Mesothelial cell of epicardium (in vitro differentiated cells): Measurements from ENCODE around the gene ANKRD27. TPM values are rescaled to one million over a fixed set of nuclear protein-coding genes. Genes with fewer than 3 reads are reported as not detected.

Experiments used
- DNase-seq, 2 experiments: peaks; one replicate each; pipeline ENCODE4 v3.0.0; 2021; ENCODE audit warnings: low spot score in 2 of 2; ENCODE audit not compliant: unreplicated experiment in 2 of 2
- H3K27ac Mint-ChIP-seq: 2 replicates; pipeline ENCODE4 v1.8.0; 2021; ENCODE audit warnings: mixed read lengths
- H3K27me3 Mint-ChIP-seq: 2 replicates; pipeline ENCODE4 v1.8.0; 2021; ENCODE audit warnings: low read depth, mixed read lengths
- H3K36me3 Mint-ChIP-seq: 2 replicates; pipeline ENCODE4 v1.8.0; 2021; ENCODE audit warnings: mixed read lengths
- H3K4me1 Mint-ChIP-seq: 2 replicates; pipeline ENCODE4 v1.8.0; 2021; ENCODE audit warnings: mixed read lengths
- H3K4me3 Mint-ChIP-seq: 2 replicates; pipeline ENCODE4 v1.8.0; 2021; ENCODE audit warnings: mild to moderate bottlenecking, moderate library complexity, mixed read lengths
- H3K9me3 Mint-ChIP-seq: 2 replicates; pipeline ENCODE4 v1.8.0; 2021; ENCODE audit warnings: mixed read lengths
- total RNA-seq: library from RNA; stranded (reverse); gene quantifications from 3 replicates; pipeline ENCODE4 v1.2.1, GENCODE V29; 2021
- TF ChIP-seq, protein P1 (sequence below): fragments of 200-600 bp; sonication (generic); IDR thresholded peaks from one replicate; pipeline ENCODE4 v1.5.0; 2021; ENCODE audit warnings: antibody characterized with exemption; ENCODE audit not compliant: unreplicated experiment

ANKRD27 gene
- total RNA-seq, 1 donor from 2014 or later: 31.8 TPM

DNA sequence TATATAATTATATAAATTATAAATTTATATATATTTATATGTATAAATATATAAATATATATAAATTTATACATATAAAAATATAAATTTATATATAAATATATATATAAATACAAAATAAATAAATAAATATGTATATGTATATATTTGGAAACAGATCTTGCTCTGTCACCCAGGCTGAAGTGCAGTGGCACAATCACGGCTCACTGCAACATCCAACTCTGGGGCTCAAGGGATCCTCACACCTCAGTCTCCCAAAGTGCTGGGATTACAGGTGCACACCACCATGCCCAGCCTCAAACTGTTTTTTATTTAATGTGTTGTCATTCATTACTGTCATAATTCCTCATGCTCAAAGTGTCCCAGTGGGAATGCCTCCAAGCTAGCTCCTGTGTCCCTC is 119.2 kb downstream of the ANKRD27 start:
- Mint-ChIP-seq H3K9me3 (no peaks in the 10 kb centered on the region), H3K36me3 (no peaks in the 10 kb centered on the region), H3K27ac (no peak overlapping the region), H3K4me1 (no peaks in the 10 kb centered on the region), H3K4me3 (no peak overlapping the region), H3K27me3 (peaks cover 10% of the 10 kb centered on the region)
- DNase-seq: no peak
- TF ChIP-seq, protein P1, sequence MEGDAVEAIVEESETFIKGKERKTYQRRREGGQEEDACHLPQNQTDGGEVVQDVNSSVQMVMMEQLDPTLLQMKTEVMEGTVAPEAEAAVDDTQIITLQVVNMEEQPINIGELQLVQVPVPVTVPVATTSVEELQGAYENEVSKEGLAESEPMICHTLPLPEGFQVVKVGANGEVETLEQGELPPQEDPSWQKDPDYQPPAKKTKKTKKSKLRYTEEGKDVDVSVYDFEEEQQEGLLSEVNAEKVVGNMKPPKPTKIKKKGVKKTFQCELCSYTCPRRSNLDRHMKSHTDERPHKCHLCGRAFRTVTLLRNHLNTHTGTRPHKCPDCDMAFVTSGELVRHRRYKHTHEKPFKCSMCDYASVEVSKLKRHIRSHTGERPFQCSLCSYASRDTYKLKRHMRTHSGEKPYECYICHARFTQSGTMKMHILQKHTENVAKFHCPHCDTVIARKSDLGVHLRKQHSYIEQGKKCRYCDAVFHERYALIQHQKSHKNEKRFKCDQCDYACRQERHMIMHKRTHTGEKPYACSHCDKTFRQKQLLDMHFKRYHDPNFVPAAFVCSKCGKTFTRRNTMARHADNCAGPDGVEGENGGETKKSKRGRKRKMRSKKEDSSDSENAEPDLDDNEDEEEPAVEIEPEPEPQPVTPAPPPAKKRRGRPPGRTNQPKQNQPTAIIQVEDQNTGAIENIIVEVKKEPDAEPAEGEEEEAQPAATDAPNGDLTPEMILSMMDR: no peak

DNA sequence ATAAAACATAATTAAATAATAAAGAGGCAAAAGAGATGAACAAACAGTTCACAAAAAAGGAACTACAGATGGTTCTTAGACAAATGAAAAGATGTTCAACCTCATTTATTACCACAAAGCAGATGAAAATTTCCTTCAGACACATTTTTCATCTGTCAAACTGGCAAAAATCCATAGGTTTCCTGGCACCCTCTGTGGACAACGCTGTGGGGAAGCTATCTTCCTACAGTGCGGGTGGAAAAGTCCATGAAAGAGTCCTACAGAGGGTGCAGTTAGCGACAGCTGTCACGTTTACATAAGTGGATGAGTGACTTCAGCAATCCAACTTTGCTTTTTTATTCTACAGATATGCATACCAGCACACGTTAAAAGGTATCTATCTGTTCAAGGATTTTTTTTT is 124.3 kb downstream of the ANKRD27 start:
- Mint-ChIP-seq H3K36me3 (no peaks in the 10 kb centered on the region), H3K4me1 (no peaks in the 10 kb centered on the region), H3K9me3 (no peaks in the 10 kb centered on the region), H3K27ac (no peak overlapping the region), H3K27me3 (no peaks in the 10 kb centered on the region), H3K4me3 (no peak overlapping the region)
- TF ChIP-seq, protein P1: no peak
- no peak for DNase-seq

Other genes starting within 250 kb of the ANKRD27 start
- 97.9 to 101 TPM (median 98.7 TPM) in 3 replicates for gene PDCD5, start 94.0 kb downstream of the ANKRD27 start, total RNA-seq
- 0.11 to 0.38 TPM (median 0.29 TPM) in 3 replicates for gene RGS9BP, start 668 bp upstream of the ANKRD27 start, total RNA-seq
- gene NUDT19, start 16.6 kb upstream of the ANKRD27 start, total RNA-seq: 13.3 to 14.2 TPM (median 14.0 TPM) in 3 replicates
- 0.24 to 0.63 TPM (median 0.43 TPM) in 3 replicates for gene TDRD12, start 44.6 kb upstream of the ANKRD27 start, total RNA-seq
- 0.51 to 1.2 TPM (median 0.65 TPM) in 3 replicates for gene SLC7A9, start 194.6 kb upstream of the ANKRD27 start, total RNA-seq